ENCODE results near the gene EFNA1. TPM values are rescaled to one million over a fixed set of nuclear protein-coding genes. Genes with fewer than 3 reads are reported as not detected.
A peak's percentile ranks its signal among the peaks of the same experiment; 100 is the strongest.

EFNA1 gene
- total and polyA plus RNA-seq, 2 of the 13 experiments (the other 11 are each of a cell fraction or from before 2014, with no cell fraction given) = 81.8 to 874 TPM

- TF ChIP-seq CERS6 (CRISPR knock-in tag; IDR thresholded peaks at IDR 0.05) = no peak
- peak; percentile 6; the same call in 1 of the 2 replicates for TF ChIP-seq FOSL2 (CRISPR knock-in tag; IDR thresholded peaks at IDR 0.05)
- TF ChIP-seq NFAT5 (CRISPR knock-in tag; IDR thresholded peaks at IDR 0.05) = no peak
- TF ChIP-seq NFKB2 (CRISPR knock-in tag; IDR thresholded peaks at IDR 0.05; ENCODE audit: borderline replicate concordance) = peak; percentile 1; the same call in 1 of the 2 replicates
- TF ChIP-seq, protein P1, sequence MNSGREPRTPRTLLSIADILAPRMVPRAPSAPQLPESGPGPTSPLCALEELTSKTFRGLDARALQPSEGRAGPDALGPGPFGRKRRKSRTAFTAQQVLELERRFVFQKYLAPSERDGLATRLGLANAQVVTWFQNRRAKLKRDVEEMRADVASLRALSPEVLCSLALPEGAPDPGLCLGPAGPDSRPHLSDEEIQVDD (CRISPR knock-in tag; IDR thresholded peaks at IDR 0.05; ENCODE audit: borderline replicate concordance) = no peak
- peak; percentile 20; the same call in 1 of the 2 replicates for TF ChIP-seq HOXA5 (CRISPR knock-in tag; IDR thresholded peaks at IDR 0.05)
- no peak for TF ChIP-seq USF2 (IDR thresholded peaks at IDR 0.05; ENCODE audit: low read depth, low read length)
- TF ChIP-seq USF2 (CRISPR knock-in tag; IDR thresholded peaks at IDR 0.05; ENCODE audit: borderline replicate concordance) = no peak
- TF ChIP-seq ZNF800 (CRISPR knock-in tag; IDR thresholded peaks at IDR 0.05) = no peak
- no peak for TF ChIP-seq KLF15 (CRISPR knock-in tag; IDR thresholded peaks at IDR 0.05; ENCODE audit: borderline replicate concordance)
- peak; percentile 27; the same call in 1 of the 2 replicates for TF ChIP-seq MED1 (CRISPR knock-in tag; IDR thresholded peaks at IDR 0.05)
- TF ChIP-seq E2F5 (CRISPR knock-in tag; conservative IDR thresholded peaks at IDR 0.05) = no peak
- 0 out of 2 replicates have a peak, but pooled peaks have one; percentile 3 for TF ChIP-seq FLYWCH1 (CRISPR knock-in tag; IDR thresholded peaks at IDR 0.05)
- no peak for TF ChIP-seq ZNF772 (CRISPR knock-in tag; IDR thresholded peaks at IDR 0.05)
- no peak for TF ChIP-seq TBX3 (IDR thresholded peaks at IDR 0.05; ENCODE audit: borderline replicate concordance)
- TF ChIP-seq SOX6 (IDR thresholded peaks at IDR 0.05) = no peak
- no peak for TF ChIP-seq SOX6 (CRISPR knock-in tag; IDR thresholded peaks at IDR 0.05)
- no peak for TF ChIP-seq EED (CRISPR knock-in tag; IDR thresholded peaks at IDR 0.05)
Measured at GRCh38 chr1:155085504-155086127, 42.1 kb upstream of the EFNA1 start (continued).

All from HepG2 (cell line).